Endothelial cell of umbilical vein (primary cell): Measurements from ENCODE around the gene KCNH2. TPM values are rescaled to one million over a fixed set of nuclear protein-coding genes. Genes with fewer than 3 reads are reported as not detected.

Experiments used
- BruUV-seq: library from RNA; stranded (reverse); fragments of 400-500 nt; replicated peaks from 2 replicates; lab custom pipeline; 2021; lab: Mats Ljungman, UMichigan
- CTCF ChIA-PET: fragments of 300-600, 350-600 bp; sonication (Branson Sonifier 250); formaldehyde crosslinking; loops from one replicate; lab custom pipeline; 2021; ENCODE audit warnings: antibody characterized with exemption, inconsistent platforms; lab: Charles Lee
- POLR2A ChIA-PET: fragments of 300-600, 350-600 bp; sonication (Branson Sonifier 250); formaldehyde crosslinking; loops from one replicate; lab custom pipeline; 2021; ENCODE audit warnings: antibody characterized with exemption, inconsistent platforms; lab: Charles Lee
- DNase-seq: peaks from one replicate; pipeline ENCODE4 v3.0.0-alpha.2; 2011; ENCODE audit warnings: low read depth, low spot score
- FAIRE-seq: peaks from 2 replicates; lab custom pipeline; 2011; peaks lifted over from hg19 to GRCh38; lab: Jason Lieb, UNC
- H2AFZ ChIP-seq: 2 replicates; pipeline ENCODE4 v1.6.0; 2012; ENCODE audit warnings: low read depth, low read length, control low read depth, inconsistent platforms
- H3K27ac ChIP-seq: 2 replicates; pipeline ENCODE4 v1.5.1; 2011; ENCODE audit warnings: low read depth, mild to moderate bottlenecking, control low read depth, low read length, moderate library complexity; ENCODE audit not compliant: insufficient read depth
- H3K27me3 ChIP-seq, 2 experiments: 2 replicates each; pipeline versions ENCODE4 v1.6.0 to v1.6.1; 2011; ENCODE audit warnings: low read length in 2 of 2, mixed read lengths in 1 of 2; ENCODE audit not compliant: control insufficient read depth in 2 of 2, insufficient read depth in 2 of 2
- H3K36me3 ChIP-seq, 2 experiments: 2 replicates in 1 of 2; 3 replicates in 1 of 2; pipeline ENCODE4 v1.5.1; 2011; ENCODE audit warnings: low read length in 2 of 2, mild to moderate bottlenecking in 1 of 2, moderate library complexity in 1 of 2; ENCODE audit not compliant: control insufficient read depth in 2 of 2, insufficient read depth in 2 of 2; ENCODE audit errors: extremely low read depth in 1 of 2
- H3K4me1 ChIP-seq: 3 replicates; pipeline ENCODE4 v1.5.1; 2011; ENCODE audit warnings: mild to moderate bottlenecking, low read length; ENCODE audit not compliant: control insufficient read depth, insufficient read depth; ENCODE audit errors: extremely low read depth
- H3K4me2 ChIP-seq: 2 replicates; pipeline ENCODE4 v1.6.1; 2011; ENCODE audit warnings: low read length, control low read depth, mixed read lengths; ENCODE audit not compliant: insufficient read depth
- H3K4me3 ChIP-seq, 3 experiments: fragments of 200-600 bp in 1 of 3; sonication (generic), shearing (Covaris generic) in 1 of 3; replicated peaks in 1 of 3; 2 replicates each; pipeline ENCODE4 v1.5.1; 2011 to 2016; ENCODE audit warnings: control low read depth in 3 of 3, low read length in 3 of 3, mild to moderate bottlenecking in 2 of 3, inconsistent platforms in 1 of 3, low read depth in 1 of 3, moderate library complexity in 1 of 3; ENCODE audit not compliant: insufficient read depth in 1 of 3
- H3K79me2 ChIP-seq: 2 replicates; pipeline ENCODE4 v1.6.0; 2012; ENCODE audit warnings: low read length, inconsistent platforms; ENCODE audit not compliant: control insufficient read depth, insufficient read depth
- H3K9ac ChIP-seq: replicated peaks from 2 replicates; pipeline ENCODE3; 2011; ENCODE audit warnings: low read length, control low read depth; ENCODE audit not compliant: insufficient read depth; ENCODE audit errors: extremely low read depth
- H3K9me1 ChIP-seq: replicated peaks from 3 replicates; pipeline ENCODE4 v1.6.0; 2011; ENCODE audit warnings: mild to moderate bottlenecking, low read length; ENCODE audit not compliant: control insufficient read depth, insufficient read depth; ENCODE audit errors: extremely low read depth
- H3K9me3 ChIP-seq: replicated peaks from 2 replicates; pipeline ENCODE4 v1.5.1; 2012; ENCODE audit warnings: low read length, inconsistent platforms; ENCODE audit not compliant: control insufficient read depth, insufficient read depth
- H4K20me1 ChIP-seq: replicated peaks from 2 replicates; pipeline ENCODE3; 2011; ENCODE audit warnings: mild to moderate bottlenecking, low read length; ENCODE audit not compliant: control insufficient read depth, insufficient read depth; ENCODE audit errors: extremely low read depth
- EZH2 ChIP-seq: IDR thresholded peaks from 2 replicates; pipeline ENCODE4 v1.6.1; 2012; ENCODE audit warnings: borderline replicate concordance, low read depth, mild to moderate bottlenecking, moderate library complexity, low read length, inconsistent platforms; ENCODE audit not compliant: severe bottlenecking
- FOS ChIP-seq: IDR thresholded peaks from 2 replicates; pipeline ENCODE4 v1.6.1; 2011; ENCODE audit warnings: mild to moderate bottlenecking, low read length, moderate library complexity, borderline replicate concordance; ENCODE audit not compliant: insufficient read depth
- GATA2 ChIP-seq: IDR thresholded peaks from 2 replicates; pipeline ENCODE4 v1.7.0; 2011; ENCODE audit warnings: low read depth, mild to moderate bottlenecking, moderate library complexity, mixed read lengths, low read length; ENCODE audit not compliant: insufficient read length, insufficient read depth
- JUN ChIP-seq: IDR thresholded peaks from 2 replicates; pipeline ENCODE4 v1.6.1; 2011; ENCODE audit warnings: borderline replicate concordance, low read depth; ENCODE audit not compliant: insufficient read length, insufficient read depth
- MYC ChIP-seq: IDR thresholded peaks from one replicate; pipeline ENCODE4 v1.6.1; 2011; ENCODE audit warnings: mild to moderate bottlenecking, low read depth, low read length
- POLR2A ChIP-seq: IDR thresholded peaks from 2 replicates; pipeline ENCODE4 v1.6.1; 2012; ENCODE audit warnings: low read depth, mild to moderate bottlenecking, control low read depth, low read length
- POLR2AphosphoS5 ChIP-seq: IDR thresholded peaks from 2 replicates; pipeline ENCODE4 v1.6.1; 2012; ENCODE audit warnings: low read depth, mild to moderate bottlenecking, control low read depth, low read length, moderate library complexity; ENCODE audit not compliant: insufficient read depth
- dilution Hi-C: fragments of 300-500 bp; cut with MboI; formaldehyde crosslinking; loops from one replicate; pipeline ENCODE4 v1.15.0; 2019; ENCODE audit warnings: low sequenced_read_pairs; ENCODE audit not compliant: extremely low pct_ligation_motif_present
- intact Hi-C: fragments of 100-400 bp; cut with micrococcal nuclease; formaldehyde crosslinking; loops from one replicate; pipeline ENCODE4 v1.10.0; 2022
- polyA plus RNA-seq, 4 experiments: library from polyadenylated mRNA; depleted of rRNA in 3 of 4; stranded (reverse) in 3 of 4; unstranded in 1 of 4; fragments of >200 nt; gene quantifications; 2 replicates each; pipeline versions ENCODE4 v1.2.1 to v1.2.3, GENCODE V29; 2011 to 2012; ENCODE audit warnings: missing spikeins in 1 of 4
- total RNA-seq: library from RNA; stranded (reverse); gene quantifications from 2 replicates; pipeline ENCODE4 v1.2.3, GENCODE V29; 2021
- TF ChIP-seq, protein P1 (sequence below): IDR thresholded peaks from 2 replicates; pipeline ENCODE4 v1.6.1; 2011; ENCODE audit not compliant: insufficient read depth, insufficient read length
- TF ChIP-seq, protein P2 (sequence below), 2 donors: IDR thresholded peaks; 1 replicate in 1 of 2; 2 replicates in 1 of 2; pipeline ENCODE4 v1.5.1; 2011; ENCODE audit warnings: low read length in 2 of 2, mild to moderate bottlenecking in 2 of 2, moderate library complexity in 2 of 2, control low read depth in 1 of 2, inconsistent platforms in 1 of 2, low read depth in 1 of 2; ENCODE audit not compliant: insufficient read depth in 1 of 2; ENCODE audit errors: extremely low read depth in 1 of 2

KCNH2 gene
- total and polyA plus RNA-seq, 2 donors (not counting 3 experiments of a cell fraction or from before 2014, with no cell fraction given), result 0.03 to 0.09 TPM

DNA sequence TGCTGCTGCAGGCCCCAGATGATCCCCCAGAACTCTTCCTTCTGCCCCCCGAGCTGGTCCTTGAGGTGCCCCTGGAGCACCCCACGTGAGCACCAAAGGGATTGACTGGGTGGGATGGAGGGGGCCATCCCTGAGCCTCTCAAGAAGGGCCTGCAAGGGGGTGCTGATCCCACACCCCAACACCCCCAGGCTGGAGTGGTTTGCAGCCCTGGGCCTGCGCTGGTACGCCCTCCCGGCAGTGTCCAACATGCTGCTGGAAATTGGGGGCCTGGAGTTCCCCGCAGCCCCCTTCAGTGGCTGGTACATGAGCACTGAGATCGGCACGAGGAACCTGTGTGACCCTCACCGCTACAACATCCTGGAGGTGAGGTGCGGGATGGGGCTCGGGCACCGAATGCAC lies 20.9 kb upstream of the KCNH2 start:
- no peak overlapping the region for H3K27ac ChIP-seq
- TF ChIP-seq GATA2 (no peak), EZH2 (no peak), POLR2A (no peak), FOS (no peak), JUN (no peak), MYC (no peak), POLR2AphosphoS5 (no peak)
- TF ChIP-seq, protein P1, sequence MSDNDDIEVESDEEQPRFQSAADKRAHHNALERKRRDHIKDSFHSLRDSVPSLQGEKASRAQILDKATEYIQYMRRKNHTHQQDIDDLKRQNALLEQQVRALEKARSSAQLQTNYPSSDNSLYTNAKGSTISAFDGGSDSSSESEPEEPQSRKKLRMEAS, result no peak
- TF ChIP-seq, protein P2, sequence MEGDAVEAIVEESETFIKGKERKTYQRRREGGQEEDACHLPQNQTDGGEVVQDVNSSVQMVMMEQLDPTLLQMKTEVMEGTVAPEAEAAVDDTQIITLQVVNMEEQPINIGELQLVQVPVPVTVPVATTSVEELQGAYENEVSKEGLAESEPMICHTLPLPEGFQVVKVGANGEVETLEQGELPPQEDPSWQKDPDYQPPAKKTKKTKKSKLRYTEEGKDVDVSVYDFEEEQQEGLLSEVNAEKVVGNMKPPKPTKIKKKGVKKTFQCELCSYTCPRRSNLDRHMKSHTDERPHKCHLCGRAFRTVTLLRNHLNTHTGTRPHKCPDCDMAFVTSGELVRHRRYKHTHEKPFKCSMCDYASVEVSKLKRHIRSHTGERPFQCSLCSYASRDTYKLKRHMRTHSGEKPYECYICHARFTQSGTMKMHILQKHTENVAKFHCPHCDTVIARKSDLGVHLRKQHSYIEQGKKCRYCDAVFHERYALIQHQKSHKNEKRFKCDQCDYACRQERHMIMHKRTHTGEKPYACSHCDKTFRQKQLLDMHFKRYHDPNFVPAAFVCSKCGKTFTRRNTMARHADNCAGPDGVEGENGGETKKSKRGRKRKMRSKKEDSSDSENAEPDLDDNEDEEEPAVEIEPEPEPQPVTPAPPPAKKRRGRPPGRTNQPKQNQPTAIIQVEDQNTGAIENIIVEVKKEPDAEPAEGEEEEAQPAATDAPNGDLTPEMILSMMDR (IDR thresholded peaks at IDR 0.05; ENCODE audit: extremely low read depth in 1 of 2, insufficient read depth in 1 of 2, low read depth in 1 of 2, low read length in 2 of 2), result no peak
- CTCF ChIA-PET, result no interaction called here
- H3K4me3 ChIP-seq, result no peak overlapping the region
- no peaks in the 10 kb centered on the region for H3K27me3 ChIP-seq
- POLR2A ChIA-PET, result no interaction called here
- H3K4me2 ChIP-seq, result no peak overlapping the region
- dilution Hi-C loops, result no loop called here
- no peaks in the 10 kb centered on the region for H4K20me1 ChIP-seq
- no peaks in the 10 kb centered on the region for H3K9me3 ChIP-seq
- peaks cover 7% of the 10 kb centered on the region for H3K79me2 ChIP-seq
- peaks cover 0 to 37% of the 10 kb centered on the region in 2 experiments for H3K36me3 ChIP-seq
- no peaks in the 10 kb centered on the region for H3K9me1 ChIP-seq
- intact Hi-C loops, result no loop called here
- no TSS peak for BruUV-seq
- no peak overlapping the region for H3K9ac ChIP-seq
- no peak overlapping the region for H2AFZ ChIP-seq
- FAIRE-seq (no peak), DNase-seq (no peak)
- H3K4me1 ChIP-seq, result peaks cover 33% of the 10 kb centered on the region
